NCI-H1930 (cell line): ENCODE measurements around the gene ADCY10.
"Not testable (repeated sequence)": the region's sequence is repeated elsewhere in the genome, so short reads cannot be mapped to it uniquely, and the experiment has no call there.

Experiments
- DNase-seq, 2 experiments: peaks; one replicate each; lab custom pipeline; 2025; lab: John Stamatoyannopoulos, UW

ADCY10 gene

GRCh38 chr1:167860231-167860923, 53.6 kb downstream of the ADCY10 start:
- no peak for DNase-seq

GRCh38 chr1:167856711-167857418, 57.1 kb downstream of the ADCY10 start:
- no peak for DNase-seq

GRCh38 chr1:167854184-167854583, 59.8 kb downstream of the ADCY10 start:
- no peak for DNase-seq

GRCh38 chr1:167849666-167850065, 64.3 kb downstream of the ADCY10 start:
- DNase-seq = no peak

GRCh38 chr1:167842872-167843271, 71.1 kb downstream of the ADCY10 start:
- no peak for DNase-seq

GRCh38 chr1:167841530-167841929, 72.4 kb downstream of the ADCY10 start:
- no peak for DNase-seq

- no peak for DNase-seq
These were observed 74.9 kb downstream of the ADCY10 start for GRCh38 chr1:167839009-167839408.

- DNase-seq = no peak
These were observed 76.6 kb downstream of the ADCY10 start for GRCh38 chr1:167837326-167837725.

GRCh38 chr1:167836197-167836596, 77.7 kb downstream of the ADCY10 start:
- no peak for DNase-seq

GRCh38 chr1:167833904-167834303, 80.0 kb downstream of the ADCY10 start:
- no peak for DNase-seq

- no peak for DNase-seq
These were observed 81.2 kb downstream of the ADCY10 start for GRCh38 chr1:167832693-167833092.

- not testable (repeated sequence) for DNase-seq
These were observed 83.3 kb downstream of the ADCY10 start for GRCh38 chr1:167830668-167831067.

GRCh38 chr1:167829868-167830267, 84.1 kb downstream of the ADCY10 start:
- DNase-seq = no peak

GRCh38 chr1:167826127-167826526, 87.8 kb downstream of the ADCY10 start:
- no peak for DNase-seq

- no peak for DNase-seq
These were observed 88.4 kb downstream of the ADCY10 start for GRCh38 chr1:167825419-167826079.

GRCh38 chr1:167824163-167824794, 89.7 kb downstream of the ADCY10 start:
- no peak for DNase-seq

GRCh38 chr1:167821969-167822685, 91.8 kb downstream of the ADCY10 start:
- DNase-seq = no peak

- no peak for DNase-seq
These were observed 92.6 kb downstream of the ADCY10 start for GRCh38 chr1:167821356-167821685.

- no peak for DNase-seq
These were observed 93.1 kb downstream of the ADCY10 start for GRCh38 chr1:167820684-167821355.

GRCh38 chr1:167819849-167820683, 93.9 kb downstream of the ADCY10 start:
- no peak for DNase-seq

- no peak for DNase-seq
These were observed 98.3 kb downstream of the ADCY10 start for GRCh38 chr1:167815650-167816049.
